ENCODE results near the gene DTL. TPM values are rescaled to one million over a fixed set of nuclear protein-coding genes. Genes with fewer than 3 reads are reported as not detected.
"Not testable (repeated sequence)": the region's sequence is repeated elsewhere in the genome, so short reads cannot be mapped to it uniquely, and the experiment has no call there.

The DTL gene
- total RNA-seq, 1 donor from 2014 or later = 11.6 TPM

DNA sequence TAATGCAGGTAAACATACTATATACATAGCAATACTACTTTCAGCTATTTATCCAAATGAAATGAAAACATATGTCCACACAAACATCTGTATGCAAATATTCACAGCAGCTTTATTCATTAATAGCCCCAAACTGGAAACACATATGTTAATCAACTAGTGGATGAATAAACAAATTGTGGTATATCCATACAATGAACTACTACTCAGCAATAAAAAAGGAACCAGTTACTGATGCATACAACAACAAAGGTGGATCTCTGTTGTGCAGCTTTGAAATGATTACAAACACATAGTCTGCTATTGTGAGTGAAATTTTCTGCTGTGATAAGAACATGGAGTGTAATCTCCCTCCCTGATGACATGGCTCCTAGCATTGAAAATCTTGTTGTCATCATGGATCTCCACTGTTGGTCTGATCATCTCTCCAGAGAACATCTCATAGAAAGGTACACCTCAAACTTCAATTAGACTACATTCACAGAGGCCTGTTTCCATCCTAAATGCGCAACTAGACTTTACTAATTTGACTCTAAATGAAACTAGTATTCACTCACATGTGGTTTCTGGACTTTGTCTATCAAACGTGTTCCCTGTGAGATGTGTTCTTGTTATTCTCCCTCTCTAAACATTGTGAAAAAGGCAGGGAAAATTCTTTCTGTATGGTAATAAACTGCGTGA is 10.9 kb upstream of the DTL start:
- Mint-ChIP-seq H3K9me3 (ENCODE audit: unreplicated experiment) (no peaks in the 10 kb centered on the region), H3K36me3 (ENCODE audit: low read depth, unreplicated experiment) (peaks cover 5% of the 10 kb centered on the region), H3K4me1 (ENCODE audit: unreplicated experiment) (no peaks in the 10 kb centered on the region), H3K27me3 (ENCODE audit: unreplicated experiment) (no peaks in the 10 kb centered on the region), H3K4me3 (ENCODE audit: unreplicated experiment) (no peak overlapping the region), H3K27ac (ENCODE audit: unreplicated experiment) (no peak overlapping the region)
- TF ChIP-seq, protein P1, sequence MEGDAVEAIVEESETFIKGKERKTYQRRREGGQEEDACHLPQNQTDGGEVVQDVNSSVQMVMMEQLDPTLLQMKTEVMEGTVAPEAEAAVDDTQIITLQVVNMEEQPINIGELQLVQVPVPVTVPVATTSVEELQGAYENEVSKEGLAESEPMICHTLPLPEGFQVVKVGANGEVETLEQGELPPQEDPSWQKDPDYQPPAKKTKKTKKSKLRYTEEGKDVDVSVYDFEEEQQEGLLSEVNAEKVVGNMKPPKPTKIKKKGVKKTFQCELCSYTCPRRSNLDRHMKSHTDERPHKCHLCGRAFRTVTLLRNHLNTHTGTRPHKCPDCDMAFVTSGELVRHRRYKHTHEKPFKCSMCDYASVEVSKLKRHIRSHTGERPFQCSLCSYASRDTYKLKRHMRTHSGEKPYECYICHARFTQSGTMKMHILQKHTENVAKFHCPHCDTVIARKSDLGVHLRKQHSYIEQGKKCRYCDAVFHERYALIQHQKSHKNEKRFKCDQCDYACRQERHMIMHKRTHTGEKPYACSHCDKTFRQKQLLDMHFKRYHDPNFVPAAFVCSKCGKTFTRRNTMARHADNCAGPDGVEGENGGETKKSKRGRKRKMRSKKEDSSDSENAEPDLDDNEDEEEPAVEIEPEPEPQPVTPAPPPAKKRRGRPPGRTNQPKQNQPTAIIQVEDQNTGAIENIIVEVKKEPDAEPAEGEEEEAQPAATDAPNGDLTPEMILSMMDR (IDR thresholded peaks at IDR 0.05; ENCODE audit: unreplicated experiment) = no peak
- no peak for DNase-seq (ENCODE audit: low spot score)

DNA sequence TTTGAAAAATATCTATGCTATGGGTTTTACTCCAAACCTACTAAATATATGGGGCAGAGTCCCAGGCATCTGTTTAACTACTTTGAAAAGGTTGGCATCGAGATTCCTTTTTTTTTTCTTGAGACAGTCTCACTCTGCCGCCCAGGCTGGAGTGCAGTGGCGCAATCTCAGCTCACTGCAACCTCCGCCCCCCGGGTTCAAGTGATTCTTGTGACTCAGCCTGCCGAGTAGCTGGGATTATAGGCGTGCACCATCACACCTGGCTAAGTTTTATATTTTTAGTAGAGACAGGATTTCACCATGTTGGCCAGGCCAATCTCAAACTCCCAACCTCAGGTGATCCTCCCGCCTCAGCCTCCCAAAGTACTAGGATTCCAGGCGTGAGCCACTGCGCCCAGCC is 7.8 kb upstream of the DTL start:
- not testable (repeated sequence) for H3K4me1 Mint-ChIP-seq (ENCODE audit: unreplicated experiment); H3K4me3 Mint-ChIP-seq (ENCODE audit: unreplicated experiment); H3K9me3 Mint-ChIP-seq (ENCODE audit: unreplicated experiment); H3K36me3 Mint-ChIP-seq (ENCODE audit: low read depth, unreplicated experiment); DNase-seq (ENCODE audit: low spot score); H3K27ac Mint-ChIP-seq (ENCODE audit: unreplicated experiment); H3K27me3 Mint-ChIP-seq (ENCODE audit: unreplicated experiment)

- Mint-ChIP-seq H3K4me3 (ENCODE audit: unreplicated experiment) (no peak overlapping the region), H3K9me3 (ENCODE audit: unreplicated experiment) (no peaks in the 10 kb centered on the region), H3K27me3 (ENCODE audit: unreplicated experiment) (peaks cover 2% of the 10 kb centered on the region), H3K36me3 (ENCODE audit: low read depth, unreplicated experiment) (no peaks in the 10 kb centered on the region), H3K4me1 (ENCODE audit: unreplicated experiment) (peaks cover 8% of the 10 kb centered on the region), H3K27ac (ENCODE audit: unreplicated experiment) (no peak overlapping the region)
- TF ChIP-seq, protein P1 (IDR thresholded peaks at IDR 0.05; ENCODE audit: unreplicated experiment) = no peak
- no peak for DNase-seq (ENCODE audit: low spot score)
Observed at GRCh38 chr1:212030936-212031528, 4.5 kb upstream of the DTL start.

GRCh38 chr1:212034516-212035122 is 929 bp upstream of the DTL start:
- Mint-ChIP-seq H3K27me3 (ENCODE audit: unreplicated experiment) (peaks cover 2% of the 10 kb centered on the region), H3K36me3 (ENCODE audit: low read depth, unreplicated experiment) (no peaks in the 10 kb centered on the region), H3K4me3 (ENCODE audit: unreplicated experiment) (peak overlapping the region; percentile 98), H3K4me1 (ENCODE audit: unreplicated experiment) (peaks cover 12% of the 10 kb centered on the region), H3K27ac (ENCODE audit: unreplicated experiment) (peak overlapping the region; percentile 92), H3K9me3 (ENCODE audit: unreplicated experiment) (no peaks in the 10 kb centered on the region)
- TF ChIP-seq, protein P1 (IDR thresholded peaks at IDR 0.05; ENCODE audit: unreplicated experiment) = no peak
- DNase-seq (ENCODE audit: low spot score) = no peak

DNA sequence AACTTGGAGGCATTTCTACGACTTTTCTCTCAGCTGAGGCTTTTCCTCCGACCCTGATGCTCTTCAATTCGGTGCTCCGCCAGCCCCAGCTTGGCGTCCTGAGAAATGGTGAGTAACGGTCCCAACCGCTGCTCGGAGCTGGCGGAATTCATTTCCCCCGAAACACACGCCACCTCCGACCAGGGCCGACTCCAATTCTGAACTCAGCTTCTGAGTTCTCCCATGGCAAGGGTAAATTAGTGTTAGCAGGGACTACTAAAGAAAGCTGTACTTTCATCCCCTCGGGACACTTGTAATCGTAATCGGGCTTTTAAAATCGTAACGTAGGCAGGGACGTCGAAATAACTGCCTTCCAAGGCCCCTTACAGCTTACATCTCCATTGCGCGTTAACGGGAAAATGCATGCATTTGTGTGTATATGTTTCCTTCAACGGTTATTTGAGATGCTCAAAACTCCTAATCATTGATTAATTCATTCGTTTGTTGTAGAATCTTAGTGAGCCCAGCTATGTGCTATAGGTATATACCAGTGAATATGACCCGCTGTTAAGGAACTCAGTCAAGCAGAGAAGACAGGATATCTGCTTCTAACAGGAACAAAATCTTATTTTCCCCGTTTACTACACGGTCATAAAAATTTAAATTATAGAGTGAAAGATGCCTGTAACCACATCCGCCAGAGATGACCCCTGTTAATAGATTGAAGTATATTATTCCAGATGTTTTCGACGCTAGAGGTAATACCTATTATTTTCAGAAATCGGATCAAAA is 472 bp downstream of the DTL start:
- Mint-ChIP-seq H3K27ac (ENCODE audit: unreplicated experiment) (peak overlapping the region; percentile 92), H3K4me1 (ENCODE audit: unreplicated experiment) (peaks cover 9% of the 10 kb centered on the region), H3K9me3 (ENCODE audit: unreplicated experiment) (no peaks in the 10 kb centered on the region), H3K36me3 (ENCODE audit: low read depth, unreplicated experiment) (no peaks in the 10 kb centered on the region), H3K4me3 (ENCODE audit: unreplicated experiment) (peak overlapping the region; percentile 98), H3K27me3 (ENCODE audit: unreplicated experiment) (peaks cover 2% of the 10 kb centered on the region)
- DNase-seq (ENCODE audit: low spot score) = no peak
- TF ChIP-seq, protein P1 (IDR thresholded peaks at IDR 0.05; ENCODE audit: unreplicated experiment) = no peak
